Erythroblast (primary cell): ENCODE measurements around the gene ZNF746.

Experiments used
- GATA1 ChIP-seq: IDR thresholded peaks from 2 replicates; pipeline ENCODE4 v1.6.1; 2011; ENCODE audit warnings: low read depth, mild to moderate bottlenecking, control low read depth, low read length, moderate library complexity
- POLR2A ChIP-seq: IDR thresholded peaks from 2 replicates; pipeline ENCODE4 v1.6.1; 2011; ENCODE audit warnings: mild to moderate bottlenecking, low read length

GRCh38 chr7:149471289-149471953 lies 26.2 kb downstream of the ZNF746 start:
- TF ChIP-seq POLR2A (no peak), GATA1 (no peak)
